H1 (cell line): Measurements from ENCODE around the gene CNIH3. TPM values are rescaled to one million over a fixed set of nuclear protein-coding genes. Genes with fewer than 3 reads are reported as not detected.

Source experiments
- CHD2 ChIP-seq: IDR thresholded peaks from 2 replicates; pipeline ENCODE4 v1.6.1; 2012; ENCODE audit warnings: low read length, improper control_type of control experiment
- EGR1 ChIP-seq: IDR thresholded peaks from 2 replicates; pipeline ENCODE4 v1.6.1; 2011; ENCODE audit warnings: low read depth, low read length, borderline replicate concordance
- polyA plus RNA-seq, 7 experiments: library from polyadenylated mRNA; depleted of rRNA in 3 of 7; stranded (reverse) in 5 of 7; unstranded in 2 of 7; fragments of >200 nt in 5 of 7; fragments of 200-250 nt in 2 of 7; gene quantifications; 1 replicate in 5 of 7; 2 replicates in 1 of 7; 4 replicates in 1 of 7; pipeline versions ENCODE4 v1.2.1 to v1.2.3, GENCODE V29; 2011 to 2013; ENCODE audit warnings: missing spikeins in 2 of 7, mixed read lengths in 2 of 7
- total RNA-seq: library from RNA; stranded (reverse); fragmentation: NEBNext Ultra II Directional; extraction: Animal tissue kit (Norgen Biotek cat#: 25700); gene quantifications from 2 replicates; pipeline ENCODE4 v1.2.1, GENCODE V29; 2021

The CNIH3 gene
- total and polyA plus RNA-seq, 2 of the 8 experiments (the other 6 are each of a cell fraction or from before 2014, with no cell fraction given), result 3.7 to 5.6 TPM

DNA sequence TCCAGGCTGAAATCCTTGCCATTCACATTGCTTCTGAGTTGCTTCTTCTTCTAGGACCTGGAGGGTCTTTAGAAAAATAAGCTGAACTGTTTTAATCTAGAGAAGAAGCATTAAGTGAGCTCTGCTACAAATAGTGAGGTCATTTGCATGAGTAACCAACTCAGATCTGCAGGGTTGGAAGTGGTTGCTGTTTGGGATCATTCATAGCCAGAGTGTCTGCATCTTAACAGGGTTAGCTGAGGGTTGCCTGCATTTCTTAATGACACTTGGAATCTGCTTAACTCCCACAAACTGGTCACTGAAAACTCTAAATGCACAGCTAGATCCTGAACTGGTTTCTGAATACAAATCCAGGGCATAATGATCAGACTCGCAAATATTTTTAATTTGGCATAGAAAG is 9.9 kb downstream of the CNIH3 start (continued):
- TF ChIP-seq CHD2 (no peak), EGR1 (no peak)
- TF ChIP-seq, all 59 proteins: peak for 0
